ENCODE data around the gene TUT1. TPM values are rescaled to one million over a fixed set of nuclear protein-coding genes. Genes with fewer than 3 reads are reported as not detected.

TUT1 gene
- total and polyA plus RNA-seq, 2 experiments from 2014 or later = 12.8 to 22.2 TPM

GRCh38 chr11:62578541-62578940 lies 12.8 kb downstream of the TUT1 start:
- Mint-ChIP-seq H3K4me3 (no peak overlapping the region), H3K9me3 (no peaks in the 10 kb centered on the region), H3K27me3 (ENCODE audit: insufficient read depth, low read depth, poor library complexity) (peaks cover 13% of the 10 kb centered on the region), H3K36me3 (ENCODE audit: low read depth) (peaks cover 46% of the 10 kb centered on the region), H3K4me1 (peaks cover 9% of the 10 kb centered on the region), H3K27ac (no peak overlapping the region)
- no peak for TF ChIP-seq NANOG (IDR thresholded peaks at IDR 0.05; ENCODE audit: borderline replicate concordance)
- TF ChIP-seq JUNB (IDR thresholded peaks at IDR 0.05; ENCODE audit: unreplicated experiment) = no peak
- TF ChIP-seq ETS1 (IDR thresholded peaks at IDR 0.05) = no peak
- no peak for TF ChIP-seq STAT1 (IDR thresholded peaks at IDR 0.05; ENCODE audit: unreplicated experiment)
- TF ChIP-seq EZH2phosphoT487 (IDR thresholded peaks at IDR 0.05; ENCODE audit: unreplicated experiment) = no peak
- TF ChIP-seq EZH2 (IDR thresholded peaks at IDR 0.05; ENCODE audit: low read depth, unreplicated experiment) = no peak
- TF ChIP-seq ZNF114 (CRISPR knock-in tag; IDR thresholded peaks at IDR 0.05) = no peak
- TF ChIP-seq CREB1 (CRISPR knock-in tag; IDR thresholded peaks at IDR 0.05; ENCODE audit: low read depth) = no peak
- no peak for TF ChIP-seq CTCF (conservative IDR thresholded peaks at IDR 0.05; ENCODE audit: low read depth in 2 of 2)
- TF ChIP-seq ZNF462 (CRISPR knock-in tag; IDR thresholded peaks at IDR 0.05) = no peak
- peaks cover 12% of the 10 kb centered on the region; the same call in 1 of the 2 replicates for H3F3A ChIP-seq (replicated peaks; ENCODE audit: low read depth)
- no peaks in the 10 kb centered on the region for H3K27me3 ChIP-seq (ENCODE audit: insufficient read depth)
- no peak overlapping the region for H3K4me2 ChIP-seq
- peaks cover 3% of the 10 kb centered on the region for H3K36me3 ChIP-seq (ENCODE audit: insufficient read depth)
- no peaks in the 10 kb centered on the region; the same call in 1 of the 2 replicates for H4K20me1 ChIP-seq (replicated peaks; ENCODE audit: insufficient read depth)
- no peak overlapping the region for H3K4me3 ChIP-seq
- H2AFZ ChIP-seq = no peak overlapping the region
- peaks cover 8% of the 10 kb centered on the region; the same call in 1 of the 2 replicates for H3K4me1 ChIP-seq (ENCODE audit: insufficient read depth)
- H3K27ac ChIP-seq (ENCODE audit: low read depth) = no peak overlapping the region
- peaks cover 9% of the 10 kb centered on the region for H3K79me2 ChIP-seq (replicated peaks; ENCODE audit: insufficient read depth)
- H3K9me2 ChIP-seq (ENCODE audit: insufficient read depth) = no peaks in the 10 kb centered on the region
- DNase-seq (ENCODE audit: low spot score) = no peak
- ATAC-seq = no peak

Data from GM23338 (cell line).